Measurements from ENCODE around the gene CCDC138.
"Not testable (repeated sequence)": the region's sequence is repeated elsewhere in the genome, so short reads cannot be mapped to it uniquely, and the experiment has no call there.

CCDC138 gene, protein sequence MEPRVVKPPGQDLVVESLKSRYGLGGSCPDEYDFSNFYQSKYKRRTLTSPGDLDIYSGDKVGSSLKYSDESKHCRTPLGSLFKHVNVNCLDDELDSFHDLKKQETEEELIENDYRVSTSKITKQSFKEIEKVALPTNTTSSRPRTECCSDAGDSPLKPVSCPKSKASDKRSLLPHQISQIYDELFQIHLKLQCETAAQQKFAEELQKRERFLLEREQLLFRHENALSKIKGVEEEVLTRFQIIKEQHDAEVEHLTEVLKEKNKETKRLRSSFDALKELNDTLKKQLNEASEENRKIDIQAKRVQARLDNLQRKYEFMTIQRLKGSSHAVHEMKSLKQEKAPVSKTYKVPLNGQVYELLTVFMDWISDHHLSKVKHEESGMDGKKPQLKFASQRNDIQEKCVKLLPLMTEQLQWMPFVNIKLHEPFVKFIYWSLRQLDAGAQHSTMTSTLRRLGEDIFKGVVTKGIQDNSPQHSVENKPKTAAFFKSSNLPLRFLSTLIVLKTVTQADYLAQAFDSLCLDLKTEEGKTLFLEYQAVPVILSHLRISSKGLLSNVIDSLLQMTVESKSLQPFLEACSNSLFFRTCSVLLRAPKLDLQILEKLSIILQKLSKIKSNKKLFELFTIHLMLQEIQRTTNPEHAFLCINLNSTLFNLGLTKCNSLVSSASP
- 6.3 to 9.2 reads per million in 2 donors for total RNA-seq

DNA sequence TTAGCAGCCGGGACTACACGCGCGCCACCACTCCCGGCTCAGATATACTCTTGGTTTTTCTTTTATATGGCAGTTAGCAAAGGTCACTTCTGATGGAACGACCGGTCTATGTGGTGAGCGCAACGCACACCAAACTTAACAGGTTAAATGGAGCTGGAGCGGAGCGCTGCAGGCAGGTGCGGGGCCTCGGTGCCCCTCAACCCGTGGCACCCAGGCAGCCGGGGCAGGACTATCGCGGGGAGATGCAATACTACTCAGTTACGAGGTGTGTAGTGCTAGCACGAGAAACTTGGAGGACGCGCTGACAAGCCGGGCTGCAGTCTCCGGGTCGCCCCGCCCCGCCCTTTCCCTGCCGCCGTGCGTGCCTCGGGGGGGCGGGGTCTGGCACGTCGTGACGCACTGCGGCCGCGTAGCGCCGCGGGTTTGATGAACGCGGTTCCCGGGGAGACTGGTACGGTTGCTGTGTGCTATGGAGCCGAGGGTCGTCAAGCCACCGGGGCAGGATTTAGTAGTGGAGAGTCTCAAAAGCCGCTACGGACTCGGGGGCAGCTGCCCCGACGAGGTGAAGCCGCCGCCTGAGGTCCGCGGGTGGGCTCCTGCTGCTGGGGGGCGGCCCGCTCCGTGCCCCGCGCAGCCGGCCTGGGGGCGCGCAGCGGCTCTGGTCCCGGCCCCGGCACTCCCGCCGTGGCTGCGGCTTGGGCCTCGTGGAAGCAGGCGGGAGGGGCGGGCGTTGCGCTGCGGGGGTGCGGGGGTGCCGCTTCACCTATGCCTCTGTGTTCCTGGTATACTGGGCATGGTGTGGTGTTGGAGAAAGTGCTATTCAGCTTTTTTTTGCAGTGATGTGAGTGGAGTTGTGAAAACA lies at the start of gene CCDC138:
CCDC138 (plus strand) TSS at position 418 of the 862 bp plus-strand sequence; CDS start at position 470, 52 bp downstream.
- DNase-seq = peak; percentile 88

DNA sequence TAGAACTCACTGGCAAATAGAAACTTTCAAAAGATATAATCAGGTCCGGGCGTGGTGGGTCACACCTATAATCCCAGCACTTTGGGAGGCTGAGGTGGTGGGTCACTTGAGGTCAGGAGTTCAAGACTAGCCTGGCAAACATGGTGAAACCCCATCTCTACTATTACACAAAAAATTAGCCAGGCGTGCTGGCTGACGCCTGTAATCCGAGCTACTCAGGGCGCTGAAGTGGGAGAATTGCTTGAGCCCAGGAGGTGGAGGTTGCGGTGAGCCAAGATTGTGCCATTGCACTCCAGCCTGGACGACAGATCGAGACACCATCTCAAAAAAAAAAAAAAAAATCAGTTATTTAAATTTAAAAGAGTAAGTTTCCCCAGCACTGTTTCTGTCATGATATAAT lies 28.6 kb upstream of the CCDC138 start:
- not testable (repeated sequence) for DNase-seq

DNA sequence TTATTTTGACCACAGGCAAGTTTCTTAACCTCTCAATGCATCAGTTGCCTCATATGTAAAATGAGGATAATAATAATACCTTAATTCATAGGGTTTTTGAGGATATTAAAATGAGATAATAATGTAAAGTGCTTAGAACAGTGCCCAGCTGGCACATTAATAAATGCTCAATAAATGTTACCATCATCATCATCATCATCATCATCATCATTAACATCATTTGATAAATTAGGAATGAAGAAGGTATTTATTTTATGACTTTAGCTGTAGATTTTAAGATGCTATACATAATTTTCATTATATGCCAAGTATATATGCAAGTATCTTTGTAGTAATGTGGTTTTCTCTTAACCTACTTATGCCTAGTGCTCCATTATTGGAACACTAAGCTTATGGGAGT lies 24.0 kb upstream of the CCDC138 start:
- not testable (repeated sequence) for DNase-seq

DNA sequence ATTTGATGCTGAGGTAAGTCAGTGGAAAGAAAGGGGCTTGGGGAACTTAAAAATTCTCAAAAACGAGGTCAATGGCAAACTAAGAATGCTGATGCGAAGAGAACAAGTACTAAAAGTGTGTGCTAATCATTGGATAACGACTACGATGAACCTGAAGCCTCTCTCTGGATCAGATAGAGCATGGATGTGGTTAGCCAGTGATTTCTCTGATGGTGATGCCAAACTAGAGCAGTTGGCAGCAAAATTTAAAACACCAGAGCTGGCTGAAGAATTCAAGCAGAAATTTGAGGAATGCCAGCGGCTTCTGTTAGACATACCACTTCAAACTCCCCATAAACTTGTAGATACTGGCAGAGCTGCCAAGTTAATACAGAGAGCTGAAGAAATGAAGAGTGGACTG lies 19.9 kb upstream of the CCDC138 start:
- not testable (repeated sequence) for DNase-seq

DNA sequence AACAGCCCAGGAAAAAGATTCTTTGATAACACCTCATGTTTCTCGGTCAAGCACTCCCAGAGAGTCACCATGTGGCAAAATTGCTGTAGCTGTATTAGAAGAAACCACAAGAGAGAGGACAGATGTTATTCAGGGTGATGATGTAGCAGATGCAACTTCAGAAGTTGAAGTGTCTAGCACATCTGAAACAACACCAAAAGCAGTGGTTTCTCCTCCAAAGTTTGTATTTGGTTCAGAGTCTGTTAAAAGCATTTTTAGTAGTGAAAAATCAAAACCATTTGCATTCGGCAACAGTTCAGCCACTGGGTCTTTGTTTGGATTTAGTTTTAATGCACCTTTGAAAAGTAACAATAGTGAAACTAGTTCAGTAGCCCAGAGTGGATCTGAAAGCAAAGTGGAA lies 18.7 kb upstream of the CCDC138 start:
- not testable (repeated sequence) for DNase-seq

DNA sequence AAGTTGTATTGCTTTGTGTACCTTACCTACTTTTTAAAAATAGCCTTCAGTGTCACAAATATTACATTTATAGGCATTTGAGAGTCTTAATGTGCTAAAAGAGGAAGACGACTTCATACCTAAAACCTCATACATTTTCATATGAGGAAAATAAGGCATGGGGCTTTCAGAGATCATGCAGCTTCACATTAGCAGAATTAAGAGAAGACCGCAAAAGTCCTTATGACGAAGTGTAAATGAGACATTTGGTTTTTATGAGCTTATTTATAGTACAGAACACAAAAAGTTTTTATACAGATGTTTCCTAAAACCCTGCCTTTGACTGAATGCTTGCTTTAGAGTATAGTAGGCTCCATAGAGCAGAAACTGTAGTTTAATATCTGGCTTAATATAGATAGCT lies 10.1 kb upstream of the CCDC138 start:
- DNase-seq = no peak

DNA sequence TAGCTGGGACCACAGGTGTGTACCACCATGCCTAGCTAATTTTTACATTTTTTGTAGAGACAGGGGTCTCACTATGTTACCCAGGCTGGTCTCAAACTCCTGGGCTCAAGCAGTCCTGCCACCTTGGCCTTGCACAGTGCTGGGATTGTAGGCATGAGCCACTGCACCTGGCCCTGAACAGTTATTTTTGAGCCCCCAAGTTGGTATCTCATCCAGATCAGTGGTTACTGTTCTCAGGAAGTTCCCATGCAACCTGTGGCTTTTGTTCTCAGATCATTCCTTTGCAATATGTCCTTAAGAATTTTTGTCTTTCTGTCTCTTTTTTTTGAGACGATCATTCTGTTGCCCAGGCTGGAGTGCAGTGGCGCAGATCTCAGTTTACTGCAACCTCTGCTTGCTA lies 7.7 kb upstream of the CCDC138 start:
- no peak for DNase-seq

DNA sequence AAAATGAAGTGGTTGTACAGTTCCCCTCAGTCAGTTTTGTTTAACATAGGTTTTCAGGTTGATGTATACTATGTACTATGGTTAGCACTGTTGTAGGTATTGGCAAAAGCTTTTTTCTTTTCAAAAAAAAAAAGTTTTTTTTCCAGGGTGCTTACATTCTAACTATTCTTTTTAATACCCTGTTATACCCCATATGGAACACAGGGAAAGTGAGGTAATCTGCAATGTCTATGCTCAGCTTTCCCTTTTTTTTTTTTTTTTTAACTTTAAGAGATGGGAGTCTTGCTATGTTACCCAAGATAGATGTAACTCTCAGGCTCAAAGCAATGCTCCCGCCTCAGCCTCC lies 590 bp upstream of the CCDC138 start:
- DNase-seq = no peak

DNA sequence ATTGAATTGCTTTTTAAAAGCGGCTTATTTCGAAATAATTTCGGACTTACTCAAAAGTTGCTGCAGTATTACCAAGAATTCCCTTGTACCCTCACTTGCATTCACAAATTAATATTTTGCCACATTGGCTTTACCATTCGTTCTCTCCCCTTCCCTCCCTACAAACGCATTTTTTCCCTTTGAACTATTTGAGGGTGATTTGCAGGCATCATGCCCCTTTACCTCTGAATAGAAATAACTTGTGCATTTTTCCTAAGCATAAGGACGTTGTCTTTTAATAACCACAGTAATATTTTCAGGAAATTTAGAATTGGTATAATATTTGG lies 608 bp downstream of the CCDC138 start:
- no peak for DNase-seq

DNA sequence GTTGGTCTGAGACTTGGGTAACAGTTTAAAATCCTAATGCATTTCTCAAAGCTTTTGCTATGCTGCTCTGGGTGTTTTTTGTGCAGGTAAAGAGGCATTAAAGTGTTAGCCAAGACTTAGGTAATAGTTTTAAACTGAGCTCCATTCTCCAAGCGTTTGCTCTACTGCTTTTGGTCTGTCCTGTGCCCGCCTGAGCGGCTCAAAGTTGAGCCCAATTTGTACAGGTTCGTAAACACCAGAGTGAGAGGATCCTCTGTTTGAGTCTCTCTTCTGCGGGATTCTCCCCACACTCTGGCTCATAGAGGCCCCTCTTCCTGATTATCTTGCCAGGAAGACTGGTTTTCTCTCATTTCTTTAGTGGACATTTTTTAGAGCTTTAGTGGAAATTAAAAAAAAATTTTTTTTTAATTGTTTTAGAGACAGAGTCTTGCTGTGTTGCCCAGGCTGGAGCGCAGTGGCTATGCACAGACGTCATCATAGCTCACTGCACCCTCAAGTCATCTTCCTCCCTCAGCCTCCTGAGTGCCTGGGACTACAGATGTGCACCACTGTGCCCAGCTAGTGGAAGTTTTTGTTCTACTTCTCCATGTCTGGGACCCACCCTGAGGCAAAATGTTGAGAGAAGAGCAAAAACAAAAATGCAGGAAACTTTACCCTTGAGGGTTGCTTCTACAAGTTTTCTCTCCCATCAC lies 16.6 kb downstream of the CCDC138 start:
- DNase-seq = no peak

DNA sequence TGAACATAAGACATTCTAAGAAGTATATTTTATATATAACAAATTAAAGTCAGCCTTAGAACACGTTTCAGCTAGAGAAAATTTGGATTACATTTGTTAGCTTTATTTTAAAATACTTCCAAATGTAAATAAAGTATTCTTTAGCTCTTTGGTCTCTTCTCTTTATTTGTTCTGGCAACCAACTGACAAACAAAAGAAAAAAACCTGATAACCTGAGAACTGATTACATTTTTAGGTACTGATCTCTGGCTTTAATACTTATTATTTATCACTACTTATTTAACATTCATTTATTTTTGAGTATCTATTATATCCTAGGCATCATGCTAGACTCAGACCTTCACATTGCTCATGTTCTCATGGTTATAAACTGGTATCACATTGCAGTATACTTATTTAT lies 18.5 kb downstream of the CCDC138 start:
- no peak for DNase-seq

DNA sequence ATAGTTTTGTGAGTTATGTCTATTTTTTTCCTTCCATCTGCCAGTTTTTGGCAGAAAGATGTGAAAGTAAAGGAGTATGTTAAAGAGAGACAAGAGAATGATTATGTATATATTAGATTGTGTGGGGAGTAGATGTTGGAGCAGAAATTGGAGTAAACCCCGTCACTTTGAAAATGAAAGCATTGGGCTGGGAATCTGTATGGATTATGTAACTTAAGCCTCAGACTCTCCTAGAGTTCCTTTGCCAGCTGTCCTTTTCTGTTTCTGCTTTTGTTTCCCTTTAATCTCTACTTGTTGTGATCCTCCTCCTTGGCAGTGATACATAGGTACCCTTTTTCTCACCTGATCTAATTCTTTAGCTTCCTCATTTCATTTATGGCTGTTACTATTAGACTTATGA lies 19.2 kb downstream of the CCDC138 start:
- DNase-seq = no peak

DNA sequence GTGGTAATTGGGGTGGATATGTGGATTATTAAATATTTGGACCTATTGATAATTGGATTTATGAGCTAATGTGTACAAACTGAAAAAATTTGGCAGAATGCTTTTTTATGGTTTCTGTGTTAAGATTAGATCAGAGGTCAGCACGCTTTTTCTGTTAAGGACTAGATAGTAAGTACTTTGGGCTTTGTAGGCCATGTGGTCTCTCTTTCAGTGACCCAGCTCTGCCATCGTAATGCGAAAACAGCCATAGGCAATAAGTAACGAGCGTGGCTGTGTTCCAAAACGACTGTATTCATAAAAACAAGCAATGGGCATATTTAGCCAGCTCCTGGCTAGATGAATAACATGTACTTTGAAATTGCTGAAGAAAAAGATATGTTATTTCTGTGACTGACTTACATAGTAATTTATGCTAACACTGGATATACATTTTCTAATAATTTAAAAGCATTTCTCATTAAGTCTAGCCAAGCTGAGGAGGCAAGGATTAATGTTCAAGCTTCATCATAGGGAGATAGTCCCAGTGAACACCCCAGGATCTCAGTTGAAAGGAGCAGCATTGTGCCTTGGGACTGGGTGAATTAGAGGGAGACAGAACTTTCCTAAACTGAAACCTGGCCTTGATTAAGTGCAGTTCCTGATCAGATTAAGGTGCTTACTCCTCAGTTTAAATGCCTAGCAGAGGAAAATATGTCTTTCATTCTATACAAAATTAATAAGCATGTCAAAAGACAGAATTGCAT lies 20.0 kb downstream of the CCDC138 start:
- DNase-seq = no peak

DNA sequence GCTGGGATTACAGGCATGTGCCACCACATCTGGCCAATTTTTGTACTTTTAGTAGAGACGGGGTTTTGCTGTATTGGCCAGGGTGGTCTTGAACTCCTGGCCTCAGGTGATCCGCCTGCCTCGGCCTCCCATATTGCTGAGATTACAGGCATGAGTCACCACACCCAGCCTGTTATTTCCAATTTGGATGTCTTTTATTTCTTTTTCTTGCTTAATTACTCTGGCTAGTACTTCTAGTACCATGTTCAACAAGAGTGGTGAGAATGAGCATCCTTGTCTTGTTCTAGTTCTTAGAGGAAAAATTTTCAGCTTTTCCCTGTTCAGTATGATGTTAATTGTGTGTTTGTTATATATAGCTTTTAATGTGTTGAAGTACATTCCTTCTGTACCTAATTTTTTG lies 23.4 kb downstream of the CCDC138 start:
- DNase-seq = no peak

DNA sequence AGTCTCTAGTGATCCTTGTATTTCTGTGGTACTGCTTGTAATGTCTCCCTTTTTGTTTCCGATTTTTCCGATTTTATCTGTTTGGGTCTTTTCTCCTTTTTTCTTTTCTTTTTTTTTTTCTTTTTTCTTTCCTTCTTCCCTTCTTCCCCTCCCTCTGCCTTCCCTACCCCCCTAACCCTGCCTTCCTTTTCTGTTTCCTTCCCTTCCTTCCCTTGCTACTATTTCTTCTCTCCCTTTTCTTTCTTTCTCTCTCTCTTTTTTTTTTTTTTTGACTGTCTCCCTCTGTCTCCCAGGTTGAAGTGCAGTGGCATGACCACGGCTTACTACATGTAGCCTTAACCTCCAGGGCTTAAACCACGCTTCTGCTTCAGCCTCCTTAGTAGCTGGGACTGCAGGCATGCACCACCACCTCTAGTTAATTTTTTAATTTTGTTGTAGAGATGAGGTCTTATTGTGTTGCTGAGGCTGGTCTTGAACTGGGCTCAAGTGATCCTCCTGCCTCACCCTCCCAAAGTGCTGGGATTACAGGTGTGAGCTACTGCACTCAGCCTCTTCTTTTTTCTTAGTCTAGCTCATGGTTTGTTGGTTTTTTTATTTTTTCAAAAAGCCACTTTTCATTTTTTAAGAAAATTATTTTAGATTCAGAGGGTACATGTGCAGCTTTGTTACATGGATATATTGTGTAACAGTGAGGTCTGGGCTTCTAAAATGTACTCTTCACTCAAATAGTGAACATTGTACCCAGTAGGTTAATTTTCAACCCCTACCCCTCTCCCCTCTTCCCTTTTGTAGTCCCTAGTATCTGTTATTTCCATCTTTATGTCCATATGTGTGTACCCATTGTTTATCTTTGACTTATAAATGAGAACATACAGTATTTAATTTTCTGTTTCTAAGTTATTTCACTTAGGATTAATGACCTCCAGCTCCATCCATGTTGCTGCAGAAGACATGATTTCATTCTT lies 24.7 kb downstream of the CCDC138 start:
- no peak for DNase-seq

DNA sequence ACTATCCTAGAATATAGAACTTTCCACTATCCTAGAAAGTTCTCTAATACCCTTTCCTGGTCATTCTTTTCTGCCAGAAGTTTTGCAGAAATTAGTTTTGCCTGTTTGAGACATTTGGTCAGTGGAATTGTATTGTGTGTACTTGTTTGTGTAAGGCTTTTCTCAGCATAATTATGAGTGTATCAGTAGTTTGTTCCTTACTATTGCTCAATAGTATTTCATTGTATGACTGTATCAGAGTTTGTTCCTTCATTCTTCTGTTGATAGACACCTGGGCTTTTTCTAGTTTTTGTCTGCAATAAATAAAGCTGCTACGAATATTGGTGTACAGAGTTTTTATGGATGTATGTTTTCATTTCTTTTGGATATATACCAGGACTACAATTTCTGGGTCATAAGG lies 27.2 kb downstream of the CCDC138 start:
- DNase-seq = no peak

DNA sequence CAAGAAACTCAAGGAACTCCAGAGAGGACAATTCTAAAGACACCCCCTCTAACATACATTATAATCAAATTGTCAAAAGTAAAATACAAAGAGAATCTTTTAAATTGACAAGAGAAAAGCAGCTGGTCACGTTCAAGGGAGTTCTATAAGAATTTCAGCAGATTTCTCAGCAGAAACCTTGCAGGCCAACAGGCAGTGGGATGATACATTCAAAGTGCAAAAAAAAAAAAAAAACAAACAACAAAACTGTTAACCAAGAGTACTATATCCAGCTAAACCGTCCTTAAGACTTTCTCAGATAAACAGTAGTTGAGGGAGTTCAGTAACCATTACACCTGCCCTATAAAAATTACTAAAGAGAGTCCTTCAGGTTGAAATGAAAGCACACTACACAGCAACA lies 33.9 kb downstream of the CCDC138 start:
- no peak for DNase-seq

DNA sequence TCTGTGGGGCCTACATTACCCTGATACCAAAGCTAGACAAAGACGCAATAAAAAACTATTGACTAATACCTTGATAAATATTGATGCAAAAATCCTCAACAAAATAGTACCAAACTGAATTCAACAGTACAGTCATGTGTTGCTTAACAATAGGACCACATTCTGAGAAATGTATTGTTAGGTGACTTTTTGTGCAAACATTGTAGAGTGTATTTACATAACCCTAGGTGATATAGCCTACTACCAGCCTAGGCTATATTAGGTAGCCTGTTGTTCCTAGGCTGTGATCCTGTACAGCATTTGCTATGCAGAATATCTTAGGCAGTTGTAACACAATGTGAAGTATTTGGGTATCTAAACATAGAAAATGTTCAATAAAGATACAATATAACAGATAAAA lies 36.7 kb downstream of the CCDC138 start:
- DNase-seq = no peak

DNA sequence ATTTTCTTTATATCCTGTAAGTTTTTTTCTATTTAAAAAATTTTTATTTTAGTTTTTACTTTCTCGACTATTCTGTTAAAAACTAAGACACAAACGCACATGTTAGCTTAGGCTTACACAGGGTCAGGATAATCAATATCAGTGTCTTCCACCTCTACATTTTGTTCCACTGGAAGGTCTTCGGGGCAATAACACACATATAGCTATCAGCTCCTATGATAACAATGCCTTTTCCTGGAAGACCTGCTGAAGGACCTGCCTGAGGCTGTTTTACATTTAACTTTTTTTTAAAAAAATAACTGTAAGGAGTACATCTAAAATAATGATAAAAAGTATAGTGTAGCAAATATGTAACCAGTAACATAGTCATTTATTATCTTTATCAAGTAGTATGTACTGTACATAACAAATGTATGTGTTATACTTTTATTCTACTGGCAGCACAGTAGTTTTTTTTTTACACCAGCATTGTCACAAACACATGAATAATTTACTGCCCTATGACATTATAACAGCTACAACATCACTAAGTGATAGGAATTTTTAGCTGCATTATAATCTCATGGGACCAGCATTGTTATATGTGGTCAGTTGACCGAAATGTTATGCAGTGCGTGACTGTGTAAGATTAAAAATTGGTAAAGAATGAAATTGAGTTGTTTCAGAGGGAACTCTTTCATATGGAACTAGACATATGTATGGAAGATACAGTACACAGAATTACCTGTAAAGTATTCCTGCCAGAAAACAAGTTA lies 37.9 kb downstream of the CCDC138 start:
- DNase-seq = no peak

DNA sequence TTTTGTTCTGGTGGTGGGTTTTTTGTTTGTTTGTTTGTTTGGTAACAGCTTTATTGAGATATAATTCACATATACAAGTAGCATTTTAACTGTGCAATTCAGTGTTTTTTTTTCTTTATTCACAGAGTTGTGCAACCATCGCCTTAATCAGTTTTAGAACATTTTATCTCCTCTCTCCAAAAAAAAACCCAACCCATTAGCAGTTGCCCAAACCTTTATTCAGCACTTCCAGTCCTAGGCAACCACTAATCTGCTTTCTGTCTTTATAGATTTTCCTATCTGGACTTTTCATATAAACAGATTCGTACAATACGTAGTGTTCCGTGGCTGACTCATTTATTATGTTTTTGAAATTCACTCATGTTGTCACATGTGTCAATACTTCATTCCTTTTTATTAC lies 38.7 kb downstream of the CCDC138 start:
- DNase-seq = no peak

All from T-helper 9 cell (primary cell).